SK-N-SH (cell line): ENCODE results near the gene TNPO1.

Experiments used
- CHD2 ChIP-seq: fragments of 150-350 bp; IDR thresholded peaks from 2 replicates; pipeline ENCODE4 v1.6.1; 2018; ENCODE audit warnings: low read length; ENCODE audit not compliant: partially characterized antibody
- FOSL2 ChIP-seq: IDR thresholded peaks from 2 replicates; pipeline ENCODE4 v1.4.0; 2012; ENCODE audit warnings: low read depth, mild to moderate bottlenecking, moderate library complexity, borderline replicate concordance
- RXRA ChIP-seq: IDR thresholded peaks from 2 replicates; pipeline ENCODE4 v1.4.0; 2012; ENCODE audit warnings: low read depth, mild to moderate bottlenecking, borderline replicate concordance
- TCF12 ChIP-seq: IDR thresholded peaks from 2 replicates; pipeline ENCODE4 v1.4.0; 2012
- TF ChIP-seq, protein P1 (sequence below): IDR thresholded peaks from 2 replicates; pipeline ENCODE4 v1.4.0; 2012; ENCODE audit warnings: low read depth
- TF ChIP-seq, protein P2 (sequence below): IDR thresholded peaks from 2 replicates; pipeline ENCODE4 v1.6.1; 2012; ENCODE audit warnings: mild to moderate bottlenecking, low read depth, low read length, moderate library complexity

DNA sequence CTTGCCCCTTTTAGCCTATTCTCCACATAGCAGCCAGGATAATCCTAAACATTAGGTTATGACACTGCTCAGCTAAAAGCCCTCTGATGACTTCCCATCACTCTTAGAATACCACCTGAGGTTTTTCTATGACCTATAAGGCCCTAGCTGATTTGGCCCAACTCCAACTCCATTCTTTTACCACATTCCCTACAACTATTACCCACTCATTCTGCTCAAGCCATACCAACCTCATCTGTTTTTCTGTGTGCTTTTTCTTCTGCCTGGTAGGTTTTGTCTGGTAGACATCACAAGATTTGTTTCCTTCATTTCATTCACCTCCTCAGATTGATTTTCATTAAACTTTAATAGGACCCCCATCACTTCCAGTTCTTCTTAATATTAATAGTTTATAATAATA is 126.8 kb downstream of the TNPO1 start:
- TF ChIP-seq CHD2 (no peak), TCF12 (no peak), RXRA (no peak), FOSL2 (no peak)
- TF ChIP-seq, protein P1, sequence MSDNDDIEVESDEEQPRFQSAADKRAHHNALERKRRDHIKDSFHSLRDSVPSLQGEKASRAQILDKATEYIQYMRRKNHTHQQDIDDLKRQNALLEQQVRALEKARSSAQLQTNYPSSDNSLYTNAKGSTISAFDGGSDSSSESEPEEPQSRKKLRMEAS, result no peak
- TF ChIP-seq, protein P2, sequence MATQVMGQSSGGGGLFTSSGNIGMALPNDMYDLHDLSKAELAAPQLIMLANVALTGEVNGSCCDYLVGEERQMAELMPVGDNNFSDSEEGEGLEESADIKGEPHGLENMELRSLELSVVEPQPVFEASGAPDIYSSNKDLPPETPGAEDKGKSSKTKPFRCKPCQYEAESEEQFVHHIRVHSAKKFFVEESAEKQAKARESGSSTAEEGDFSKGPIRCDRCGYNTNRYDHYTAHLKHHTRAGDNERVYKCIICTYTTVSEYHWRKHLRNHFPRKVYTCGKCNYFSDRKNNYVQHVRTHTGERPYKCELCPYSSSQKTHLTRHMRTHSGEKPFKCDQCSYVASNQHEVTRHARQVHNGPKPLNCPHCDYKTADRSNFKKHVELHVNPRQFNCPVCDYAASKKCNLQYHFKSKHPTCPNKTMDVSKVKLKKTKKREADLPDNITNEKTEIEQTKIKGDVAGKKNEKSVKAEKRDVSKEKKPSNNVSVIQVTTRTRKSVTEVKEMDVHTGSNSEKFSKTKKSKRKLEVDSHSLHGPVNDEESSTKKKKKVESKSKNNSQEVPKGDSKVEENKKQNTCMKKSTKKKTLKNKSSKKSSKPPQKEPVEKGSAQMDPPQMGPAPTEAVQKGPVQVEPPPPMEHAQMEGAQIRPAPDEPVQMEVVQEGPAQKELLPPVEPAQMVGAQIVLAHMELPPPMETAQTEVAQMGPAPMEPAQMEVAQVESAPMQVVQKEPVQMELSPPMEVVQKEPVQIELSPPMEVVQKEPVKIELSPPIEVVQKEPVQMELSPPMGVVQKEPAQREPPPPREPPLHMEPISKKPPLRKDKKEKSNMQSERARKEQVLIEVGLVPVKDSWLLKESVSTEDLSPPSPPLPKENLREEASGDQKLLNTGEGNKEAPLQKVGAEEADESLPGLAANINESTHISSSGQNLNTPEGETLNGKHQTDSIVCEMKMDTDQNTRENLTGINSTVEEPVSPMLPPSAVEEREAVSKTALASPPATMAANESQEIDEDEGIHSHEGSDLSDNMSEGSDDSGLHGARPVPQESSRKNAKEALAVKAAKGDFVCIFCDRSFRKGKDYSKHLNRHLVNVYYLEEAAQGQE, result no peak
